Psoas muscle (tissue), 8 donors: ENCODE data around the gene SEMA7A. TPM values are rescaled to one million over a fixed set of nuclear protein-coding genes. Genes with fewer than 3 reads are reported as not detected.

Experiments
- ATAC-seq, 4 donors: fragments of 200-7000 bp; cut with Tn5 transposase; one replicate each; pipeline ENCODE4 v1.9.1; 2020; ENCODE audit warnings: moderate library complexity in 3 of 4, mild to moderate bottlenecking in 2 of 4
- DNase-seq, 2 donors: peaks; one replicate each; pipeline ENCODE4 v3.0.0-alpha.2; 2020
- H3K27ac ChIP-seq: fragments of 200-600 bp; one replicate; pipeline ENCODE4 v1.8.0; 2022
- H3K27me3 ChIP-seq, 3 donors: fragments of 200-600 bp in 1 of 3; one replicate each; pipeline versions ENCODE4 v1.6.1 to v1.8.0; 2013 to 2022; ENCODE audit warnings: low read length in 2 of 3, mild to moderate bottlenecking in 2 of 3, moderate library complexity in 1 of 3; ENCODE audit not compliant: insufficient read depth in 3 of 3
- H3K36me3 ChIP-seq, 2 donors: fragments of 200-600 bp in 1 of 2; one replicate each; pipeline versions ENCODE4 v1.6.1 to v1.8.0; 2013 to 2022; ENCODE audit warnings: low read depth in 1 of 2, mild to moderate bottlenecking in 1 of 2, moderate library complexity in 1 of 2; ENCODE audit not compliant: insufficient read depth in 1 of 2
- H3K4me1 ChIP-seq: fragments of 200-600 bp; one replicate; pipeline ENCODE4 v1.8.0; 2022
- H3K4me3 ChIP-seq: fragments of 200-600 bp; one replicate; pipeline ENCODE4 v1.8.0; 2022; ENCODE audit warnings: mild to moderate bottlenecking
- H3K9me3 ChIP-seq: fragments of 200-600 bp; one replicate; pipeline ENCODE4 v1.8.0; 2022
- CTCF ChIP-seq: fragments of 200-600 bp; IDR thresholded peaks from one replicate; pipeline ENCODE4 v1.8.0; 2022; ENCODE audit warnings: antibody characterized with exemption
- WGBS, 3 donors: extraction: QIAGEN DNeasy Blood & Tissue Kit; methylation state at CpG; one replicate each; pipeline versions ENCODE4 v1.1.6 to v1.1.7; 2013; 5-methylcytosine and 5-hydroxymethylcytosine counted together
- intact Hi-C, 2 donors: fragments of 100-400 bp; cut with DNase I; formaldehyde crosslinking; loops; one replicate each; pipeline versions ENCODE4 v1.11.0 to v1.14.2; 2022
- polyA plus RNA-seq, 3 donors: library from polyadenylated mRNA; stranded (reverse); fragments of 200-250 nt; gene quantifications; one replicate each; pipeline ENCODE4 v1.2.3, GENCODE V29; 2013
- total RNA-seq, 4 donors: library from RNA; stranded (reverse); fragmentation: NEBNext Ultra II Directional in 2 of 4; extraction: Animal tissue kit (Norgen Biotek cat#: 25700) in 2 of 4; gene quantifications; one replicate each; pipeline versions ENCODE4 v1.2.1 to v1.2.4, GENCODE V29; 2021 to 2023
- donor health status: healthy with polysubstance abuse.
- donor health status: DM: no; HTN: no; CAD: no; lungs with moderate emphysema.
- donor health status: Bipolar disorder and iron deficiency.
- donor health status: healthy.
- donor health status: DM: yes; HTN: yes; CAD: no.
- donor health status: DM: no; HTN: no; CAD: no.
- donor health status: DM: no; HTN: no; CAD: no.
- donor health status: DM: yes; HTN: yes; CAD: no.

SEMA7A gene
- total and polyA plus RNA-seq, 7 donors = 0.44 to 2.0 (median 1.2) TPM

- TF ChIP-seq CTCF = no peak
- no peaks in the 10 kb centered on the region for H3K36me3 ChIP-seq
- ATAC-seq (no peak), DNase-seq (no peak)
- no peak overlapping the region for H3K27ac ChIP-seq
- no peaks in the 10 kb centered on the region for H3K9me3 ChIP-seq
- no peak overlapping the region for H3K4me3 ChIP-seq
- WGBS, 3 donors = 92 to 93% (median 93%) methylated on average over 20 of the region's 20 CpGs
- H3K27me3 ChIP-seq = no peaks in the 10 kb centered on the region
- intact Hi-C loops = no loop called here
- H3K4me1 ChIP-seq = no peaks in the 10 kb centered on the region
These were observed 12.2 kb downstream of the SEMA7A start for GRCh38 chr15:74421302-74422245.

GRCh38 chr15:74420193-74420905 lies 13.4 kb downstream of the SEMA7A start:
- Histone ChIP-seq H3K27ac (no peak overlapping the region), H3K4me1 (no peaks in the 10 kb centered on the region), H3K4me3 (no peak overlapping the region), H3K9me3 (no peaks in the 10 kb centered on the region), H3K36me3 (no peaks in the 10 kb centered on the region), H3K27me3 (no peaks in the 10 kb centered on the region)
- intact Hi-C loops = no loop called here
- no peak for TF ChIP-seq CTCF
- 44 to 70% (median 52%) methylated on average over 9 to 10 of the region's 10 CpGs for WGBS, 3 donors
- DNase-seq = no peak
- ATAC-seq = peak; percentile 25 to 71 (median 54)

- DNase-seq (no peak), ATAC-seq (no peak)
- H3K4me3 ChIP-seq = no peak overlapping the region
- H3K9me3 ChIP-seq = no peaks in the 10 kb centered on the region
- H3K4me1 ChIP-seq = no peaks in the 10 kb centered on the region
- H3K36me3 ChIP-seq = no peaks in the 10 kb centered on the region
- no peak overlapping the region for H3K27ac ChIP-seq
- TF ChIP-seq CTCF = no peak
- no peaks in the 10 kb centered on the region for H3K27me3 ChIP-seq
- 91 to 97% (median 96%) methylated on average over 4 of the region's 4 CpGs for WGBS, 3 donors
- intact Hi-C loops = no loop called here
These were observed 14.3 kb downstream of the SEMA7A start for GRCh38 chr15:74419432-74419831.

- no peak overlapping the region for H3K27ac ChIP-seq
- no peaks in the 10 kb centered on the region for H3K9me3 ChIP-seq
- no peaks in the 10 kb centered on the region for H3K36me3 ChIP-seq
- DNase-seq (no peak), ATAC-seq (no peak)
- H3K4me1 ChIP-seq = no peaks in the 10 kb centered on the region
- intact Hi-C loops = no loop called here
- TF ChIP-seq CTCF = no peak
- WGBS, 3 donors = 78 to 82% (median 80%) methylated on average over 16 of the region's 16 CpGs
- no peaks in the 10 kb centered on the region for H3K27me3 ChIP-seq
- no peak overlapping the region for H3K4me3 ChIP-seq
These were observed 15.0 kb downstream of the SEMA7A start for GRCh38 chr15:74418575-74419338.
